C4-2B (cell line): ENCODE measurements around the gene GFPT1.
"Not testable (repeated sequence)": the region's sequence is repeated elsewhere in the genome, so short reads cannot be mapped to it uniquely, and the experiment has no call there.

Experiments
- H3K27ac ChIP-seq: fragments of 450-650 bp; 2 replicates; pipeline ENCODE4 v1.5.1; 2017
- ZFX ChIP-seq: fragments of 450-650 bp; IDR thresholded peaks from 2 replicates; pipeline ENCODE4 v1.6.1; 2017
- TF ChIP-seq, protein P1 (sequence below): fragments of 450-650 bp; conservative IDR thresholded peaks from 2 replicates; pipeline ENCODE4 v1.5.1; 2017; ENCODE audit warnings: mild to moderate bottlenecking

Gene GFPT1

DNA sequence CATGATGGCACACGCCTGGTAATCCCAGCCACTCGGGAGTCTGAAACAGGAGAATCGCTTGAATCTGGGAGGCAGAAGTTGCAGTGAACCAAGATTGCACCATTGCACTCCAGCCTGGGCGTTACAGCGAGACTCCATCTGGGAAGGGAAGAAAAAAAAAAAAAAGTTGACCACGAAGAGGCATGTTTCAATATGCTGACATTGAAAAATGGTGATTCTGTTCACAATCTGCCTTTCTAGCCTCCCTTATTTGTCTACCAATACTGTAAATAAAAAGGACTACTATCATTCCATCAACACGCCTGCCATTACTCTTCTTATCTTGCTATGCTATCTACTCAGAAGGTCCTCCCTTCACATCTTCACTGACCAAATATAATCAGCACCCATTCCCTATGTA lies 18.4 kb downstream of the GFPT1 start:
- TF ChIP-seq, protein P1, sequence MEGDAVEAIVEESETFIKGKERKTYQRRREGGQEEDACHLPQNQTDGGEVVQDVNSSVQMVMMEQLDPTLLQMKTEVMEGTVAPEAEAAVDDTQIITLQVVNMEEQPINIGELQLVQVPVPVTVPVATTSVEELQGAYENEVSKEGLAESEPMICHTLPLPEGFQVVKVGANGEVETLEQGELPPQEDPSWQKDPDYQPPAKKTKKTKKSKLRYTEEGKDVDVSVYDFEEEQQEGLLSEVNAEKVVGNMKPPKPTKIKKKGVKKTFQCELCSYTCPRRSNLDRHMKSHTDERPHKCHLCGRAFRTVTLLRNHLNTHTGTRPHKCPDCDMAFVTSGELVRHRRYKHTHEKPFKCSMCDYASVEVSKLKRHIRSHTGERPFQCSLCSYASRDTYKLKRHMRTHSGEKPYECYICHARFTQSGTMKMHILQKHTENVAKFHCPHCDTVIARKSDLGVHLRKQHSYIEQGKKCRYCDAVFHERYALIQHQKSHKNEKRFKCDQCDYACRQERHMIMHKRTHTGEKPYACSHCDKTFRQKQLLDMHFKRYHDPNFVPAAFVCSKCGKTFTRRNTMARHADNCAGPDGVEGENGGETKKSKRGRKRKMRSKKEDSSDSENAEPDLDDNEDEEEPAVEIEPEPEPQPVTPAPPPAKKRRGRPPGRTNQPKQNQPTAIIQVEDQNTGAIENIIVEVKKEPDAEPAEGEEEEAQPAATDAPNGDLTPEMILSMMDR, result no peak
- no peak for TF ChIP-seq ZFX
- H3K27ac ChIP-seq, result no peak overlapping the region

DNA sequence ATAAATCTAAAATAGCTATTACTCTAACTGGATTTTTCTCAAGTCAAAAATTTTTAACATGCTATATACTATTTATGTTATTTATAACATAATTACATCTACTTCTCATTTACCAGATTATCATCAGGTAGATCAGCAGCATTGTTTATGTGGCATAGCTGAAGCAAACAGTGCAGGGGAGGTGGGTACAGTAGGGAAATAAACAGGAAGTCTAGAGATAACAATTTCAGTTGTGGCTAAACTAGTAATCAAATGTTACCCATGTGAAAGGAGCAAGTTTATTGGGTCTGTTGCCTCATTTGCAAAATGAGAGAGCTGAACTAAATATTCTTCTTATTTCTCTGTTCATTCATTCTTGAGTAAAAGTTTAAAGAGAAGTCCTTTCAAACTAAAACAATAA lies 27.7 kb downstream of the GFPT1 start:
- TF ChIP-seq ZFX, result no peak
- TF ChIP-seq, protein P1, result no peak
- no peak overlapping the region for H3K27ac ChIP-seq

DNA sequence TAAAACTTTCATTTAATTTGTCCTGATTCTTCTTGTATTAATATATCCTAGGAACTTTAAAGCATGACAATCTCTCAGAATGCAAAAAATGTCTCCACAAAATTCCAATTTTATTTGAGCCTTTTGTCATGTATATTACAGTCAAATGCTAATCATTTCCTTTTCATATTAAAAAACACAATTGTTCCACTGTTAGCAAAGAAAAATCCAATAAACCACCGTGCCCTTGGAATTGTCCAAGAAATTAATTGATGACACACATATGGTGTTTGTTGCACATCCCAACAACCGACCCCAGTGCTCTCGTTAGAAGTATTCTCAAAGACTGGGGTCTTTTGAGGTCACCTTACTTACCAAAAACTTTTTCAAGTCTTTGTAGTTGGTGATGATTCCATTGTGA lies 28.1 kb downstream of the GFPT1 start:
- H3K27ac ChIP-seq, result no peak overlapping the region
- TF ChIP-seq, protein P1, result no peak
- TF ChIP-seq ZFX, result no peak

DNA sequence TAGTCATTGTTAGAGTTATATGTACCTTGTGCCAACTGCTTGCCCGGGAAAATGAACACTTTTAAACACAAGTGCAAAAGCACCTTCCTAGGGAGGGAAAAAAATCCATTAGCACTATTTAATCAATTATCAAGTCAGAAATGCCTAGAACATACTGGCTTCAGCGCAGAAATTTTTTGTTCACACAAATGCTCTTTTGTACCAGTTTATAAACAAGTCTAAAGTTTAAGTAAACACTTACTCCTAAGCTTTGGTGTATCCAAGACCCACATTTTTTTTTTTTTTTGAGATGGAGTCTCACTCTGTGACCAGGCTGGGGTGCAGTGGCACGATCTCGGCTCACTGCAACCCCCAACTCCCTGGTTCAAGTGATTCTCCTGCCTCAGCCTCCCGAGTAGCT lies 30.6 kb downstream of the GFPT1 start:
- TF ChIP-seq, protein P1, result no peak
- TF ChIP-seq ZFX, result no peak
- no peak overlapping the region for H3K27ac ChIP-seq

DNA sequence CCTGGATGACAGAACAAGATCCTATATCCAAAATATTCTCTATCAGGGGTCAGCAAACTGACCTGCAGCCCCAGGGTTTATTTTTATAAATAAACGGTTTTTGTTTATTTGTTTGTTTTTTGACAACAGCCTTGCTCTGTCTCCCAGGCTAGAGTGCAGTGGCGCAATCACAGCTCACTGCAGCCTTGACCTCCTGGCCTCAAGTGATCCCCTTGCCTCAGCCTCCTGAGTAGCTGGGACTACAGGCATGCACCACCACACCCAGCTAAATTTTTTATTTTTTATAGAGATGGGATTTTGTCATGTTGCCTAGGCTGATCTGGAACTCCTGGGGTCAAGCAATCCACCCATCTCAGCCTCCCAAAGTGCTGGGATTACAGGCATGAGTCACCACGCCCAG lies 32.1 kb downstream of the GFPT1 start:
- not testable (repeated sequence) for H3K27ac ChIP-seq

DNA sequence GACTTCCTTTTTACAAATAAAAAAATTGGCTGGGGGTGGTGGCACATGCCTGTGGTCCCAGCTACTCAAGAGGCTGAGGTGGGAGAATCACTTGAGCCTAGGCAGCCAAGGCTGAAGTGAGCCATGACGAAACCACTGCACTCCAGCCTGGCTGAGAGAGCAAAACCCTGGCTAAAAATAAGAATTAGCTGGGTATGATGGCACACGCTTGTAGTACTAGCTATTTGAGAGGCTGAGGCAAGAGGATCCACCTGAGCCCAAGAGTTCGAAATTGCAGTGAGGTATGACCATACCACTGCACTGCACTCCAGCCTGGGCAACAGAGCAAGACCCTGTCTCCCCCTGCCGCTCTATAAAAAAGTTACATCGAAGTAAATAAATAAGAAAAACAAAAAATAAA lies 33.7 kb downstream of the GFPT1 start:
- TF ChIP-seq, protein P1, result no peak
- TF ChIP-seq ZFX, result no peak
- no peak overlapping the region for H3K27ac ChIP-seq

DNA sequence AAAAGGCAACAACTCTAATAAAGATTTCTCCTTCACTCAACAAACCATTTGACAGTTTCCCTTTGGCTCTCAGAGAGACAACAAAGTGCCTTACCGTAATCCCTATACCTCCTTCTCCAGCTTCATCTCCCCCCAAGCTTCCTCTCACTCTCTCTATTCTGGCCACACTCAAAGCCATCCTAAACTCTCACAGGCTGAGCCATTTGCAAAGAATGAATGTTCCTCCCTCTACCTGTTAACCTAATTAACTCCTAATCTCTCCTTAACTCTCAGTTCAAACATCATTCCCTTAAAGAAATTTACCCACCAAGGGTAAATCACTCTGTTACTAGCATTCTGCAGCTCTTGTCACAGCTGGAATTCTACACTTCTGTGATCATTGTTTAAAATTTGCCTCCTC lies 38.2 kb downstream of the GFPT1 start:
- H3K27ac ChIP-seq, result no peak overlapping the region

DNA sequence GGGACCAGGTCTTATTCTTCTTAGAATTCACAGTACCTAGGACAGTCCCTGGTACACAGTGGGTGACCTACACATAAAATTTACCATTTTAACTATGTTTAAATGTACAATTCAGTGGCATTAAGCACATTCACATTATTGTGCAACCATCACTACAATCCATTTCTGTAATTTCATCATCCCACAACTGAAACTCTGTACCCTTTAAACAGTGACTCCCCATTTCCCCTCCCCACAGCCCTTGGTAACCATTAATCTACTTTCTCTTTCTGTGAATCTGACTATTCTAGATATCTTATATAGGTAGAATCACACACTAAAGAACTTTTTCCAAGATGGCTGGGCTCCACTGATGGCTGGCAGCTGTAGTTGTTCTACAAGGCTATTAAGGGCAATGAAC lies 41.6 kb downstream of the GFPT1 start:
- no peak for TF ChIP-seq ZFX
- TF ChIP-seq, protein P1, result no peak

More for the DNA sequence above, 38.2 kb downstream of the GFPT1 start:
- TF ChIP-seq, protein P1, result no peak
- no peak for TF ChIP-seq ZFX

More for the DNA sequence above, 41.6 kb downstream of the GFPT1 start:
- no peak overlapping the region for H3K27ac ChIP-seq
